ACC112 (cell line): ENCODE data around the gene KCNA2.

Experiments used
- H2AFZ ChIP-seq: fragments of 200-600 bp; sonication (generic); one replicate; pipeline ENCODE4 v1.6.0; 2017; ENCODE audit warnings: antibody characterized with exemption, low read length; ENCODE audit not compliant: unreplicated experiment
- H3K27ac ChIP-seq: fragments of 200-600 bp; sonication (generic); 2 replicates; pipeline ENCODE4 v1.5.1; 2014; ENCODE audit warnings: low read depth, mild to moderate bottlenecking, antibody characterized with exemption, low read length, moderate library complexity
- H3K27me3 ChIP-seq: fragments of 200-600 bp; sonication (generic); 2 replicates; pipeline ENCODE4 v1.6.1; 2014; ENCODE audit warnings: mild to moderate bottlenecking, antibody characterized with exemption, low read length, moderate library complexity, mixed read lengths; ENCODE audit not compliant: insufficient read depth
- H3K36me3 ChIP-seq: fragments of 200-600 bp; sonication (generic); 2 replicates; pipeline ENCODE4 v1.6.1; 2016; ENCODE audit warnings: mild to moderate bottlenecking, antibody characterized with exemption, low read length, moderate library complexity, mixed read lengths; ENCODE audit not compliant: insufficient read depth
- H3K4me1 ChIP-seq: fragments of 200-600 bp; sonication (generic); one replicate; pipeline ENCODE4 v1.6.1; 2016; ENCODE audit warnings: low read length, mixed read lengths; ENCODE audit not compliant: insufficient read depth, unreplicated experiment, control insufficient read depth
- H3K4me3 ChIP-seq: fragments of 200-600 bp; sonication (generic); 2 replicates; pipeline ENCODE4 v1.5.1; 2014; ENCODE audit warnings: mild to moderate bottlenecking, low read depth, low read length
- H3K79me2 ChIP-seq: fragments of 200-600 bp; sonication (generic); one replicate; pipeline ENCODE4 v1.6.0; 2016; ENCODE audit warnings: low read length; ENCODE audit not compliant: control insufficient read depth, unreplicated experiment, insufficient read depth

KCNA2 gene

GRCh38 chr1:110605901-110606656 is at the start of gene KCNA2:
KCNA2 (minus strand) TSS chr1:110606358; CDS start chr1:110604782, 1,576 bp downstream.
- peaks cover 92% of the 10 kb centered on the region for H3K27me3 ChIP-seq
- H3K79me2 ChIP-seq, result no peaks in the 10 kb centered on the region
- no peaks in the 10 kb centered on the region for H3K4me1 ChIP-seq
- H3K27ac ChIP-seq, result no peak within 1 kb of the TSS
- no peak within 1 kb of the TSS for H2AFZ ChIP-seq
- H3K4me3 ChIP-seq, result peak within 1 kb of the TSS; percentile 52
- H3K36me3 ChIP-seq, result no peaks in the 10 kb centered on the region

DNA sequence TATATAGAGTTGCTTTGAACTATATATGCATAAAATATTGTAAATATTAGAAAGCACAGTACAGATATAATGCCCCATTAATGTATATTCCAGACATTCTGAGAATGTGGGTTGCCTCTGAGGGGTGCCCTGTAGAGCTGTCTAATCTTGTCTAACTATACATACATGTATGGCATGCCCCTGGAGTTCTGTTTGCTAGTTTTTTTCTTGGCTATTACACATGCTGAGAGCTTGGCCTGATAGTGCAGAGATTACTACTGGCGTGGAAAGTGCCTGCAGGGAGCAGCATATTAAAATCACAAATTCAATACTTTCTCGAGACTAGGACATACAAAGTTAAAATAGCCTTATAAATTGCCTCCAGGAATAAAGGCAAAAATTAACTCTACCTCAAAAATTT is 44.5 kb upstream of the KCNA2 start:
- H3K27ac ChIP-seq, result no peak overlapping the region
- H3K4me1 ChIP-seq, result no peaks in the 10 kb centered on the region
- no peak overlapping the region for H2AFZ ChIP-seq
- H3K4me3 ChIP-seq, result no peak overlapping the region
- no peaks in the 10 kb centered on the region for H3K79me2 ChIP-seq
- H3K36me3 ChIP-seq, result no peaks in the 10 kb centered on the region
- H3K27me3 ChIP-seq, result peaks cover 67% of the 10 kb centered on the region

GRCh38 chr1:110648417-110648816 is 42.3 kb upstream of the KCNA2 start:
- no peaks in the 10 kb centered on the region for H3K36me3 ChIP-seq
- H2AFZ ChIP-seq, result no peak overlapping the region
- no peak overlapping the region for H3K27ac ChIP-seq
- no peaks in the 10 kb centered on the region for H3K79me2 ChIP-seq
- H3K4me1 ChIP-seq, result no peaks in the 10 kb centered on the region
- H3K4me3 ChIP-seq, result no peak overlapping the region
- H3K27me3 ChIP-seq, result peaks cover 61% of the 10 kb centered on the region

DNA sequence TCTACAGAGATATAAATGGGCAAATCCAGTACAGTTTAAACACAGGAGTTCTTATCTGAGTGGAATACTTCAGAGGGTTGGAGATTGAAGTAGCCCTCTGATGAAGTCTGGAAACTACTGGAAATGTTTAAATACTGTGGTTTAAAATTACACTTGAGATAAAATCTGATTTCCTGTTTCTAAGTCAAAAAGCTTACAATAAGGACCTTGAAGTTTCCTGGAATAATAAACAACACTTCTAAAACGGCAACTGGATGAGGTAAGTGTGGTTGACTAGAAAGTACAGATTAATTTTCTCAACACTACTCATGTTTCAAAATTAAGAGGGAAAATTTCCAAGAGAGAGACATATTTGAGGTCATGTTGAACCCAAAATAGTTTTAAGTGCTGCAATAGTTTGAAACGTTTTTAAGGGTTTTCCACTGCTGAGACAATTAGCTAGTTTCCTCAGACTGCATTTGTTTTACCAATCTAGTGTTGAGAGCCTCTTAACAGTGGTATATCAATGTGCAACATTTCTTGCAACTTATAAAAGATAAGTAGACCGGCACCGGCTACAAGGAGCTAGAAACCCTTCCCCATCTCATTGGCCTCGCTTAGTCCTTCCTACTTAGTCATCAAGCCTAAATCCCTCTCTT is 41.2 kb upstream of the KCNA2 start:
- H3K27me3 ChIP-seq, result peaks cover 58% of the 10 kb centered on the region
- H3K27ac ChIP-seq, result no peak overlapping the region
- H3K36me3 ChIP-seq, result no peaks in the 10 kb centered on the region
- no peak overlapping the region for H3K4me3 ChIP-seq
- H3K79me2 ChIP-seq, result no peaks in the 10 kb centered on the region
- H3K4me1 ChIP-seq, result no peaks in the 10 kb centered on the region
- H2AFZ ChIP-seq, result no peak overlapping the region

DNA sequence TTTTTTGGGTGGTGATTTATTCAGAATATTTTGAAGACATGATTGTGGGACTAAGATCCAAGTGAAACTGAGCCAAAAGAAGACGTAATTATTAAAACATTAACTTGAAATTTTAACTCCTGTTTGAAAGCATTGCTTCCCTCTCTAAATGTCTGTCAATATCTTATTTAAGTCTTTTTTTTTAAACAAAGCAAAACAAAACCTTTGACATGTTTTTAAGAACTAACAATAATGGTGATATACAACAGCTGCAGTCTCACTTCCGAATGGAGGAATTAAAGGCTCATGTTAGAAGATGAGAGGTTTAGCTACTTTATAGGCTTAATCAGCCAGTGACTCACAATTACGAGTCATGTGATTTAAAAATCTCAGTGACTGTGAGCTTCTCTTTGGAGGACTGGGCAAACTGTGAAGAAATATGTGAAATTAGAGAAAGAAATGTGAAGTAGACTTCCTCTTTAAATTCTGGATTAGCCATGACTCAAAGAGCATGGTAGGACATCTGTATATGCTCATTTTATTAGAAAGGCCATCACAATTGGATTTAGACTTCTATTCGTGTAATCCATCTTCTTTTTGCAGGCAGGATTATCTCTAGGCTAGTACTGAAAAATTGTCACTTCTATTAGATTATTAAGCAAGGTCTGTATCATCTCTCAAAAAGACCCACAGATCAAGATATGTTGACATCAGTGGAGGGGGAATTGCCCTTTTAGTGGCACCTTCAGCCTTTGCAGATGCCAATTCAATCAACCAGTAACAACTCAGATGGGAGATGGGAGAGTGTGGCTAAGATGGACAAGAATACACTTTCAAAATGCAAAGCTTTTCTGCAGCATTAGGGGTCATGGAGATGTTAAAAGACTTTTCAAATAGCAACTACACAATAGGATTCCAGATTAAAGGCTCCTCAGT is 39.9 kb upstream of the KCNA2 start:
- no peak overlapping the region for H2AFZ ChIP-seq
- no peaks in the 10 kb centered on the region for H3K36me3 ChIP-seq
- H3K4me3 ChIP-seq, result no peak overlapping the region
- no peaks in the 10 kb centered on the region for H3K79me2 ChIP-seq
- H3K27me3 ChIP-seq, result peaks cover 51% of the 10 kb centered on the region
- no peak overlapping the region for H3K27ac ChIP-seq
- no peaks in the 10 kb centered on the region for H3K4me1 ChIP-seq

GRCh38 chr1:110645211-110645610 is 39.1 kb upstream of the KCNA2 start:
- no peaks in the 10 kb centered on the region for H3K79me2 ChIP-seq
- no peaks in the 10 kb centered on the region for H3K4me1 ChIP-seq
- no peak overlapping the region for H2AFZ ChIP-seq

DNA sequence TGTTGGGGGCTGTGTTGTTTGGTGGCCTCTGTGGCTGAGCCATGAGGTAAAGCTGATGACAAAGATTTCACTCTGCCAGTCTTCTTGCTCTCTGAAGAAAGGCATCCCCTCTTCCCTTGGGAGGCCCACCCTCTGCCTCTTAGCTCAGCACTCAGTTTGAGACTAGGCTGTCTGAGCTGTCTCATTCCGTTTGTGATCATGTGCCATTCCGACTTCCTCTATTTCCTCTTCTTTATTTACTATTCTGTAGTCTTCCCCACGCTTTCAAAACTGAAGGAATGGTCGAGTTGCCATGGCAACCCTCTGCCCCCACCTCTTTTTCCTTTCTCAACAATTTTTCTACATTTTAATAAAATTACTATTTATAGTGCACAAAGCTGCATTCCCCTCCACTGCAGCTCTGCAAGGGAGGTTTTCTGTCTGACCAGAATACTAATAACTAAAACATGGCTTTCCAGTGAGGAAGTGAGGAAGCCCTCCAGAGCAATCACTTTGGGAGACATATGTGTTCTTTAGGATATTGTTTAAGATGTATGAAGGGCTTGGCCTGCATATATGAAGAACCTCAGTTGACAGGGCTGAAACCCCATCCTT is 37.8 kb upstream of the KCNA2 start:
- Histone ChIP-seq H3K79me2 (no peaks in the 10 kb centered on the region), H3K27me3 (peaks cover 45% of the 10 kb centered on the region), H3K36me3 (no peaks in the 10 kb centered on the region), H3K27ac (no peak overlapping the region), H2AFZ (no peak overlapping the region), H3K4me1 (no peaks in the 10 kb centered on the region), H3K4me3 (no peak overlapping the region)

More at GRCh38 chr1:110645211-110645610, 39.1 kb upstream of the KCNA2 start:
- H3K27me3 ChIP-seq, result peaks cover 45% of the 10 kb centered on the region
- no peaks in the 10 kb centered on the region for H3K36me3 ChIP-seq
- H3K27ac ChIP-seq, result no peak overlapping the region
- H3K4me3 ChIP-seq, result no peak overlapping the region

DNA sequence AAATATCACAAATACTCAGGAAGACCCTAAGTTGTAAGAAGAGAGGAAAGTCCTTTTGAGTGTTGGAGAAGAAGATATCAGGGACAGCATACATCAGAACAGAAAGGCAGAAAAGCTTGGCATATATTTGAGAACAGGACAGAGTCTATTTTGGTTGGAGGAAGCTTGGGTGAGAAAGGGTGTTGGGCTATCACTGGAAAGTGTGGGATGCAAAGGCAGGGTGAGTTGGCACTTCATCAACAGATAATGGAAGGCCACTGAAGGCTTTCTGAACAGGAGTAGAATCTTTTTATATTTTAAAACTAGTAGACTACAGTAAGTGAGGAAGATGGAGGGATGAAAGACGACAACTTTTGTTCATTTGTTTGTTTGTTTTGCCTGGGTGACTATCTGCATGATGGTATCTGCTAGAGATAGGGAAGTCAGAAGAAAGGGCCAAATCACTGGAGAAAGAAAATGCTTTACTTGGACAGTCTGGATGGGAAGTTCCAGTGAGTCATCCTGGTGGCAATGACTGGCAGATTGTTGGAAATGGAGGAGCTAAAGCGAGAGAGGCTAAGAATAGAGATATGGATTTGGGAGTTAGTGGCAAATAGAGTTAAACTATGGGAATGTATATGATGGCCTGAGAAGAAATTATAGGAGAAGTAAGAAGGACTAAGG is 33.7 kb upstream of the KCNA2 start:
- no peaks in the 10 kb centered on the region for H3K4me1 ChIP-seq
- no peak overlapping the region for H3K27ac ChIP-seq
- peaks cover 22% of the 10 kb centered on the region for H3K27me3 ChIP-seq

GRCh38 chr1:110638556-110638955 is 32.4 kb upstream of the KCNA2 start:
- H2AFZ ChIP-seq, result no peak overlapping the region
- H3K27ac ChIP-seq, result no peak overlapping the region
- H3K79me2 ChIP-seq, result no peaks in the 10 kb centered on the region
- H3K36me3 ChIP-seq, result no peaks in the 10 kb centered on the region
- no peak overlapping the region for H3K4me3 ChIP-seq
- no peaks in the 10 kb centered on the region for H3K4me1 ChIP-seq
- peaks cover 18% of the 10 kb centered on the region for H3K27me3 ChIP-seq

More for the DNA sequence above, 33.7 kb upstream of the KCNA2 start:
- Histone ChIP-seq H3K79me2 (no peaks in the 10 kb centered on the region), H3K36me3 (no peaks in the 10 kb centered on the region), H2AFZ (no peak overlapping the region), H3K4me3 (no peak overlapping the region)

DNA sequence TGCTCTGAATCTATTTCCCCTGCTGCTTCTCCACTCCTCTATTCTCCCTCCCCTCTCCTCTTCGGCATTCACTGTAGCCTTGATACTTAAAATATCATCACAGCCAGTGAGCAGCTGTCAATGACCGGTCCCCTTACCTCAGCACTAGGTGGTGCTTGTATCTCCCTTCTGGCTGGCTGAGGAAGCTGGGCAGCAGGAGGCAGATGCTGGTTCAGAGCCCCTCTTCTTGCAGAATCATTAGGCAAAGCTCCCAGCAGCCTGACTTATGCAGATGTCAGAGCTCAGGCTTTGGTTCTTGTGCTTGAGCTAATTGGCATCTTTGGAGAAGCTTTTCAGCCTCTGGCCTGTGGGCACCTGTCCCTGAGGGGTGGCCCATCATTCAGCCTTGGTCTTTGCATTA is 31.9 kb upstream of the KCNA2 start:
- no peaks in the 10 kb centered on the region for H3K36me3 ChIP-seq
- peaks cover 20% of the 10 kb centered on the region for H3K27me3 ChIP-seq
- no peak overlapping the region for H3K27ac ChIP-seq
- H3K4me3 ChIP-seq, result no peak overlapping the region
- no peak overlapping the region for H2AFZ ChIP-seq
- H3K4me1 ChIP-seq, result no peaks in the 10 kb centered on the region
- H3K79me2 ChIP-seq, result no peaks in the 10 kb centered on the region
